GM19467 (cell line): ENCODE results near the gene ESAM.

Source experiments
- ATAC-seq: cut with Tn5 transposase; IDR thresholded peaks from one replicate; pipeline ENCODE4 v1.9.1; 2021; ENCODE audit warnings: mild to moderate bottlenecking, moderate library complexity; ENCODE audit not compliant: unreplicated experiment

The ESAM gene

DNA sequence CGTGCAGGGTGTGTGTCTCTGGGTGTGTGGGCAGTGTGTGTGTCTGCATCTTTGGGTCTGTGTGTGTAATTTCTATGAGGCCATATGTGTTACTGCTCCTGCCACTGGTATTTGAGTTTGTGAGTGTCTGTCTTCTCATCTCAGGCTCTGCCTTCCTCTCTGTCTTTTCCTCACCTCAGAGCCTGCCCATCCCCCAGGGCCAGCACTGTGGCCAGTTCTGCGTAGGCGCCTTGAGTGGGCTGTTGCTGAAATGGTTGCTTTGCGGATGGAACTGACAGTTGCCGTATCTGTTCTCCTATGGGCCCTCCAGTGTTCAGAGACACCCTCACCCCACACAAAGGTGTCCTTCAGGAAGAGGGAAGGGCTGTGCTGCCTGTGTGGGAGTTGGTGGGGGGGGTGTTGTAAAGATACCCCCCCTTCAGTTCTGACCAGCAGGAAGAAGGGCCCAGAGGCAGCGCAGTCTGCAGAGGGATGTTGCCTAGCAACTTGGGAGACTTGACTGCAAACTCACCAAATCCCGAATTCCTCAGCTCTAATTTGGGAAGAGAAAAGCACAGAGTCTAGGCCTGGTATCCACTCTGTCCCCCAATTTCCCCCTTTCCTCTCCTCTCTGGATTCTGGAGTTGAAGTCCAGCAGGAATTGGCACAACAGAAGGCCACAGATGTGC is 24.3 kb downstream of the ESAM start:
- no peak for ATAC-seq

DNA sequence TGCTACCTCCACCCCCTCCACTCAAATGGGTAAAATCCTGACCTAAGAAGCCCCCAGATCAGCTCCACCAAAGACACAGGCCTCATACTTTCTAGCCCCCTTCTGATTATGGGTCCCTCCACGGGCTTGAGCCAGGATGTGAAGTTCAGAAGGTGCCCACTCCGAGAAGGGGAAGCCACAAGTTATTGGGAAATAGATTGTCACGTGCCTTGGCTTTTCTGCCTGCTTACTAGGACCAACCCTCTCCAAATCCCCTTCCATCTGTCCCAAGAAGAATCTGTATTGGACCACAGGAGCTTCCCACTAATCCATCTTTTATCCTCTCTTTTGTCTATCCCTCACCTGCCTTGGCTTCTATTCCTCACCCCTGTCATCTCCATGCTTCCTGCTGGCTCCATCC is 25.4 kb downstream of the ESAM start:
- ATAC-seq, result no peak

DNA sequence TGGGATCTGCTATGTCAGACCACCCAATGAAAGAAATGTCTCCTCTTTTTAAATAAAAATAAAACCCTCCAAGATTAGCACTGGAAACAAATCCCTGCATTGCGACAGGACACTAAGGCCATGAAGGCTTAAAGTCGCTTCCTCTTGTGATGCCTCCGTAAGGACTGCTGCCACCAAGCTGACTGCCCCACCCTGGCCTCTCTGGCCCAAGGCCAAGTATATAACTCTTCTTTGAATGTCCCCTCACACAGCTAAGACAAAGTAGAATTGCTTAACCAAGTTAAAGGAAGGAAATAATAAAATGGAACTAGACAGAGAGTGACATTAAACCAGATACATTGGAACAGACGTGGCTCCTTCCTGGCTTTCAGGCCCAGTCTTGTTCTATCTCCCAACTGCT is 29.9 kb downstream of the ESAM start:
- no peak for ATAC-seq

DNA sequence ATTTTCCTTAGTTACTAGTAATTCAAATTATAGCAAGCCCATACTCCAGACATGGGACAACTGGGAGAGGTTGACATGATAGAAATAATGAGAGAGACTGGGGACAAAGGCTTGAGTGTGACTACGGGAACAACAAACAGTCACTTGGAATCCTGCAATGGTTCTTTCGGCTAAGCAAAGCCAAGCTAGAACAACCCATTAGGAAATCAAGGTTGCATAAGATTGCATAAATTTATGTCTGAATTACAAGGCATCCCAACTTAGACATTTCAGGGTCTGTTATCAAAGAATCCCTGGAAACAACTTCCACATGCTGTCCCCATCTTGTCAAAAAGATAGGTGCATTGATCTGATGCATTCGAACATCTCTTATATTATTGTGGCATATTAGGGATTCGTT is 32.5 kb downstream of the ESAM start:
- ATAC-seq, result no peak

DNA sequence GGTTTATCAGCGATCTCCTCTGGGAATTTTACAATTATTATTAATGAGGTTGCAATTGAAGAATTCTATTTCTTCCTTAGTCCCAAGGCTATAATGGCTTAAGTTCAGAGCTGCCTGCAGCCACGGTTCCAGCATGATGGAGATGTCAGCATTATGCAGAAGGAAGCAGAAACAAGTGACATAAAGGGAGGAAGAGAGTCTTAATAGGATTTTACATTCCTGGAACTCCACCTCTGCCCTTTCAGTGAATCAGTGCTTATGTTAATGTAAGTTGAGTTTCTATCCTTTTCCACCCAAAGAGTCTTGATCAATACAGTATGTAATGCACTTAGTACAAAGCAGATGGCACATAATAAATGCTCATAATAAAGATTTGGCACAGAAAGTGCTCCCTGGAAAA is 34.0 kb downstream of the ESAM start:
- ATAC-seq, result no peak

DNA sequence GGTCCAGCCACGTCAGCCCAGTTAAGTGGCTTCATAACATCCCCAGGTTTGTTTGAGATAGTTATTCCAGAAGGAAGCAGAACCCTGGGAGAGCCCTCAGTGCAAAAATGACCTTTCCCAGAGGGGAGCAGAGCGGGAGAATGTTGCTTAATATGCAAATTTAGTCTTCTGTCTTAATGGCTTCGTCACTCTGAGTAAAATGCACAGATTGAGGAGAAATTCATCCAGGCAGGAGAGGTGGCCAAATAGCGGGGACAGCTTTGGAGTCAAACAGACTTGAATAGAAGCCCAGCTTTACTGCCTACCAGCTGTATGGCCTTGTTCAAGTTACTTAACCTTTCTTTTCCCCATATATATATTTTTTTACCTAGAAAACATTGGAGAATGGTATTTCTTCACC is 34.6 kb downstream of the ESAM start:
- no peak for ATAC-seq

DNA sequence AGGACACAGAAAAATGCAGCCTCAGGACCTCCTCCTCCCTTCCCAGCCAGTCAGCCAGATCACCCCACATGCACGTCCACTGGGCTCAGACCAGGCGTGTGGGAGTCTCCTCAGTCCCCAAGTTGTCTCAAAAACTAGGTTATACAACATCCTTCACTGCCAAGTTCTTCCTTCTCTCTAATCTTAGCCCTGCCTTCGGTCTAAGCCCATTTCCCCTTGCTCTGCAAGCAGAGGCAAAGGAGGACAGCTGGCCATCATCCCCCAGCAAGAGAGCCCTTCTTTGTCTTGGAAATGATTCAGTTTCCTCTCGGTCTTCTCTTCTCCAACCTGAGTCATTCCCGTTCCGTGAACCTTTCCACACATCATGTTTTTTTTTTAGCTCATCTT is 36.4 kb downstream of the ESAM start:
- peak; percentile 1 for ATAC-seq

DNA sequence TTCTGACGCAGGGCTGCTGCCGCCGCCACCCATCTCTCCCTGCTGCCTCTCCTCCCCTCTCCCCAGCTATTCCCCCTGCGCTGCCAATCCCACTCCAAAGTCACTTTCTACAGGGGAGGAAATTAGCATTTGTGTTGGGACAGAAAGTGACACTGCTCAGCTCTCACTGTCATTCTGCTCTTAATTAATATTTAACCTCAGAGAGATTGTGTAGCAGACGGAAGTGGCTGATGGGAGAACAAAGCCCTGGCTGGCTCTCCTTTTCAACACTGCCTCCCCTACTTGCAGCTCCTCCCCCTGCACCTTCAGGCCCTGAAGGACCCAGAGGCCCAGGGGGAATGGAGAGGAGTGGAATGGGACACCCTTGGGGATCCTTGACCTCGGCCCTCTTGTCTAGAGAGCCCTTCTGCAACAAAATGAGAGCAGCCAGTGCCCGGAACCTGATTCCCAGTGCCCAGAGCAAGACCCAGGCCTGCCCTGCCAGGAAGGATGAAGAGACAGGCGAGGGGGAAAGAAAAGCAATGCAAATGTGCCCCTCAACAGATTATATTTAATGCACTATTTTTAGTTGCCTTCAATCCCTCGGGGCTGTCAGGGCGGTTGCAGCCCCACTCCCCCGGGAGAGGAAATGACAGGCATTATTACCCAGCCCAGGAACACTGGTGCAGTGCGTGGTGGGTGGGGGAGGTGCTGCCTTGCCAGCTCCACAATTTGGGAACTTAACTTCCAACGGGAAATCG is 36.9 kb downstream of the ESAM start:
- peak; percentile 96 for ATAC-seq

DNA sequence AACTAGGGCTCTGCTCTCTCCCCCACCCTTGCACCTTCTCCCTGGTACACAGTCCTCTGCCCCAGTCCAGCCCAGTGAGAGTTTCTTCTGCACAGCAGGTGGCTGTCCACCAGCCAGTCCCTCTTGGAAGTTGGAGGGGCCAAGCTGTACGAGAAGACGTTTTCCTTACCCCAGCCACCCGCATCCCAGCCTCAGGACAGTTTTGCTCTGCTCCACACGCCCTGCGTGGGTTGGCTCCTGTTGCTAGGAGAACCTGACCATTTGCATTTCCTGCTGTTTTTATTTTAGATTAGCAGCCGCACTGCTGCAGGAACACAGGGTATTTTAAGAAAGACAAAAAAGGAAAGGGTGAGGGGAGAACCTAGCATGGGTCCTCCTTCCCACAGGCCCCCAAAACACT is 39.9 kb downstream of the ESAM start:
- no peak for ATAC-seq

DNA sequence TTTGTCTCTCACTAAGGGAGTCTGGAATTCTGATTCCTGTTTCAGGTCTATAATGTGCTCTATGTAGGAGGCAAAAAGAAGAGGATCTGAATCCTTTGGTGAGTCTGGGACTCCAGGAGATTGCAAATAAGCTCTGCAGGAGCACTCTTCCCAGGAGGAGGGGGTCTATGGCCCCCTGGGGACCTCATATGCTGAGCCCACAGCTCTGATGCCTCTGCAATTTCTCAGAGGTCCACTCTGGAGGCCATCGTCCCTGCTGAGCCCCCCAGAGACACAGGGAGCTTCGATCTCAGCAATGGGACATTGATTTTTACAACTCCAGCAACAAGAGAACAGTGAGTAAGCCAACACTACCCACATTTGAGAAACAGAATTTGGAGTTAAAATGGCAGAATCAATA is 42.6 kb downstream of the ESAM start:
- ATAC-seq, result no peak

DNA sequence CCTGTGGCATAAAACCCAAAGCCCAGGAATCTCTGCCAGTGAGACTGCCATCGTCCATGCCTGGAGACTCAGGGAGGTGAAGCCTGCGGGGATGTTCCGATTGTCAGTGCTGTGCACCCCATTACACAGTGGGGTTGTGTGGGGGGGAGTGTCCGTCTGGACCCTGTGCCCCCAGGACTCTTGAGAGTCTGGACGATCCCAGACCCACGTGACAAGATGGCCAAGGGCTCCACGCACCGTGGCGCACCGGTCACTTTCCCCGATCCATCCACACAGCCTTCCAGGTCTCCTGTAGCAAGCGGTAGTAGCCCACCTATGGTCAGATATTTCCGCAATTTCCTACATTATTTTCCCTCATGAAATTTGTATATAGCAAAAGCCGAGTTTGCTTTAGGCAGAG is 43.3 kb downstream of the ESAM start:
- no peak for ATAC-seq

DNA sequence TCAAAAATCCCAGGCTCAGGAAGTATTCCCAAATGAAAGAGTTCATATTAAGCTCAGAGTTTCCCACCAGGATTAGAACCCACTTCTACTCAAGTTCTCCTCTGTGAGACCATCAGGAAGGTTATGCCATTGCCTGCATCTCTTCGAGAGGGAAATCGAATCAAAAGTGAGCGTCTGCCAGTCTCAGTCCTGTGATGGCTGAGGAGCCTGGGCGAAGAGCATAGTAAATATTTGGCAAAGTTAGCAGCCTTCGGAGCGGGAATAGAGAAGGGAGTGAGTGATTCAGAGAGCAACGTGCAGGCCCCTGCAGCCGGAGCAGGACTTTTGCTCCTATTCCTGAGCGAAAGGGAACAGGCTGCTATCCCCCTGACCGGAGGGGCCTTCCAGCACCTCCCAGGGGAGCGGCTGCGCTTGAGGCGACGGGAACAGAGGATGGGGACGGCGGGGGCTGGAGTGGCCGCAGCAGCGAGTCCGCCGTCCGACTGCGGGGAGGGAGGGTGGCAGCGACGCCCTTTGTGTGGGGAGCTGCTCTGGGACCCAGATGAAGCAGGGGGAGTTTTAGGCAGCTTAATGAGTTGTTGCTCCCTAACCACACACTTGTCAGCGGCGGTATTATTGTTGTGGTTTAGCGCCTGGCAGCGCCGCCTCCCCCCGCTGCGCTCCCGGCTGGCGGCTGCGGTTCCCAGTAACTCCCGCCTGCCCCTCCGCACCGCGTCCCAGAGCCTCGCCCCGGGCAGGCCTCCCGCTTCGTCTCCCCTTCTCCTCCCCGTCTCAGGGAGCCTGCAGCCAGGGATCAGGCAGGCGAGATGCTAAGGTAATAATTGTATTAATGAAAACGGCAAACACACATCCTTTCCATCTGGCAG is 44.1 kb downstream of the ESAM start:
- no peak for ATAC-seq

DNA sequence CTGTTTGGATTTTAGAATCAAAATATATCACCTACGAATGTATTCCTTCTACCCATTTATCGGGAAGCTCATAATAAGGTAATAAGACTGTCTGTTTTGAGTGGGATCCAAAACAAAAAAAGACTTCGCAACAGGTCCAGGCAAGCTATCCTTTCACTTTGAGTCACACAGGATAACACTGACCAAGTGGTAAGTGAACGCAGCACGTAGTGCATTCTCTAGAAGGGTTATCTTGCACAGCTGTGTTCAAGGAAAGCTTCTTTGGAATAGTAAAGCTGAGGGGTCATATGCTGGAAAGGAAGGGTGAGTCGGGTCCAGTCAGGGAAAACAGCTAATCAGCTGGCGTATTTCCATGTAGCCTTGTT is 44.7 kb downstream of the ESAM start:
- ATAC-seq, result no peak

DNA sequence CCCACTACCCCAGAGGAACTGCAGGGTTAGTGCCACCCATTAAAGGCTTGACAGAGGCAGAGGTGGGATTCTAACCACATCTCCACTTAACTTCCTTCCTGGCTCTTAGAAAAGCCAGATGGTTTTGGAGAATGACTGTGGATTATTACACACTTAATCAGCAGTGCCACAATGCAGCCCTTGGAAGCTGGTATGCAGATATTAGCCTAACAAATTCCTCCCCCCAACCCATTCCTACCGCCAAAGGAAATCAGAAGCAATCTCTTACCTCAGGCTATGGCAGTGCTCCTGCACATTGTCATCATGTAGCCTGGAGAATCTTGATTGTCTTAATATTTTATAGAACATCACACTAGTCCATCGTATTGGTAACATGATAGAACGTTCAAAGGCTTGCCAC is 45.5 kb downstream of the ESAM start:
- ATAC-seq, result no peak

DNA sequence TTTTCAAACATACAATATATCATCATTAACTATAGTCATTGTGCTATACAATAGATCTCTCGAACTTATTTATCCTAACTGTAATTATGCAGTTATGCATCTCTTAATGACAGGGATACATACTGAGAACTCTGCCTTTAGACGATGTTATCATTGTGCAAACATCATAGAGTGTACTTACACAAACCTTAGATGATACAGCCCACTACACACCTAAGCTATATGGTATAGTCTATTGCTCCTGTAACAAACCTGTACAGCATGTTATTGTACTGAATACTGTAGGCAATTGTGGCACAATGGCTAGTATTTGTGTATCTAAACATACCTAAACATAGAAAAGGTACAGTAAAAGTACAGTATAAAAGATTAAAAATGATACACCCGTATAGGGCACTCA is 49.7 kb downstream of the ESAM start:
- ATAC-seq, result no peak

DNA sequence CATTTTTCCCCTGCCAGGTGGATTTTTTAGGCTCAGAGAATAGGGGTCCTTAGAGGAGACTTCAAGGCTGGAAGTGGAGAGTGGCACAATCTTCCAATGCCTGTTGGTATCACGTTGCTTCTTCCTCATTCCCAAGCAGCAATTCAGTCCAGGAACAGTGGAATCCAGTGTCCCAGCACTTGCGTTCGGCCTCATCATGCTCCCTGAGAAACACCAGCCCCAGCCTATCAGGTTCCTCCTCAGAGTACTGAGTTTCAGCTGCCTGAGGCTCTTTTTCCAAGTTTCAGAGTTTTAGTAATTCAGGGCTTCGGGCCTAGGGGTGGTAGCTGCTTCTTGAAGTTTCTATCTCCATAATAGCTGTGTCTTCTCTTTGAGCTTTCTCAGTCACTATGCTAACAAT is 54.3 kb downstream of the ESAM start:
- ATAC-seq, result no peak
